Loucy (cell line): ENCODE results near the gene ZNHIT1.

Source experiments
- H2AFZ ChIP-seq: fragments of 200-600 bp; sonication (generic); 2 replicates; pipeline ENCODE4 v1.6.0; 2016; ENCODE audit warnings: antibody characterized with exemption, mild to moderate bottlenecking, low read length, moderate library complexity
- H3F3A ChIP-seq: fragments of 200-600 bp; 2 replicates; pipeline ENCODE4 v1.6.0; 2016; ENCODE audit warnings: antibody characterized with exemption, low read depth, mild to moderate bottlenecking
- H3K27me3 ChIP-seq: fragments of 200-600 bp; sonication (generic); 2 replicates; pipeline ENCODE4 v1.6.1; 2014; ENCODE audit warnings: low read length, mild to moderate bottlenecking; ENCODE audit not compliant: insufficient read depth, poor library complexity, severe bottlenecking
- H3K36me3 ChIP-seq: fragments of 200-600 bp; sonication (generic); 2 replicates; pipeline ENCODE4 v1.6.1; 2016; ENCODE audit warnings: low read length; ENCODE audit not compliant: insufficient read depth
- H3K4me1 ChIP-seq: fragments of 200-600 bp; sonication (generic); 2 replicates; pipeline ENCODE4 v1.5.1; 2014; ENCODE audit warnings: low read length, mild to moderate bottlenecking; ENCODE audit not compliant: insufficient read depth, poor library complexity, severe bottlenecking
- H3K4me2 ChIP-seq: fragments of 200-600 bp; sonication (generic); 2 replicates; pipeline ENCODE4 v1.6.0; 2014; ENCODE audit warnings: antibody characterized with exemption, low read length, low read depth, mild to moderate bottlenecking; ENCODE audit not compliant: poor library complexity, severe bottlenecking
- H3K4me3 ChIP-seq: fragments of 200-600 bp; sonication (generic); 2 replicates; pipeline ENCODE4 v1.5.1; 2014; ENCODE audit warnings: low read length, mild to moderate bottlenecking, mixed read lengths; ENCODE audit not compliant: poor library complexity, severe bottlenecking
- H3K79me2 ChIP-seq: fragments of 200-600 bp; sonication (generic); 2 replicates; pipeline ENCODE4 v1.6.1; 2014; ENCODE audit warnings: low read length; ENCODE audit not compliant: insufficient read depth
- H3K9ac ChIP-seq: fragments of 200-600 bp; sonication (generic); 2 replicates; pipeline ENCODE4 v1.6.0; 2014; ENCODE audit warnings: mild to moderate bottlenecking, low read depth, low read length, moderate library complexity; ENCODE audit not compliant: poor library complexity, severe bottlenecking
- H3K9me2 ChIP-seq: fragments of 200-600 bp; sonication (generic); replicated peaks from 2 replicates; pipeline ENCODE4 v1.6.1; 2016; ENCODE audit warnings: low read depth, low read length, mixed read lengths
- H3K9me3 ChIP-seq: fragments of 200-600 bp; sonication (generic); 2 replicates; pipeline ENCODE4 v1.6.1; 2014; ENCODE audit warnings: mild to moderate bottlenecking, antibody characterized with exemption, low read length, low read depth; ENCODE audit not compliant: insufficient read depth
- H4K20me1 ChIP-seq: fragments of 200-600 bp; sonication (generic); 2 replicates; pipeline ENCODE4 v1.6.0; 2014; ENCODE audit warnings: antibody characterized with exemption, low read length, mild to moderate bottlenecking; ENCODE audit not compliant: insufficient read depth, poor library complexity, severe bottlenecking
- CTCF ChIP-seq: fragments of 200-600 bp; sonication (generic); conservative IDR thresholded peaks from 2 replicates; pipeline ENCODE4 v1.5.1; 2014; ENCODE audit warnings: mild to moderate bottlenecking, antibody characterized with exemption, low read length
- EZH2phosphoT487 ChIP-seq: fragments of 200-600 bp; IDR thresholded peaks from 2 replicates; pipeline ENCODE4 v1.6.1; 2018; ENCODE audit warnings: antibody characterized with exemption, mild to moderate bottlenecking, moderate library complexity, borderline replicate concordance

The ZNHIT1 gene

GRCh38 chr7:101225650-101226049 lies 7.7 kb downstream of the ZNHIT1 start:
- H3F3A ChIP-seq = no peaks in the 10 kb centered on the region
- no peaks in the 10 kb centered on the region for H3K9me3 ChIP-seq
- no peak for TF ChIP-seq CTCF
- TF ChIP-seq EZH2phosphoT487 = no peak
- no peaks in the 10 kb centered on the region for H4K20me1 ChIP-seq
- H3K79me2 ChIP-seq = peaks cover 6% of the 10 kb centered on the region; the same call in 1 of the 2 replicates
- H3K4me2 ChIP-seq = no peak overlapping the region
- no peaks in the 10 kb centered on the region for H3K4me1 ChIP-seq
- no peaks in the 10 kb centered on the region for H3K27me3 ChIP-seq
- no peaks in the 10 kb centered on the region for H3K36me3 ChIP-seq
- no peaks in the 10 kb centered on the region for H3K9me2 ChIP-seq
- H3K9ac ChIP-seq = no peak overlapping the region
- H2AFZ ChIP-seq = no peak overlapping the region
- no peak overlapping the region for H3K4me3 ChIP-seq

- Histone ChIP-seq H3K9ac (no peak overlapping the region), H3F3A (no peaks in the 10 kb centered on the region), H4K20me1 (no peaks in the 10 kb centered on the region), H3K4me1 (no peaks in the 10 kb centered on the region), H2AFZ (no peak overlapping the region), H3K36me3 (no peaks in the 10 kb centered on the region), H3K4me3 (no peak overlapping the region), H3K27me3 (no peaks in the 10 kb centered on the region), H3K9me2 (no peaks in the 10 kb centered on the region), H3K9me3 (no peaks in the 10 kb centered on the region), H3K79me2 (no peaks in the 10 kb centered on the region), H3K4me2 (no peak overlapping the region)
- TF ChIP-seq EZH2phosphoT487 (no peak), CTCF (no peak)
Measured at GRCh38 chr7:101226721-101227120, 8.8 kb downstream of the ZNHIT1 start.

- H3K4me2 ChIP-seq = no peak overlapping the region
Measured at GRCh38 chr7:101231644-101232043, 13.7 kb downstream of the ZNHIT1 start.

More at GRCh38 chr7:101231644-101232043, 13.7 kb downstream of the ZNHIT1 start:
- Histone ChIP-seq H3K36me3 (no peaks in the 10 kb centered on the region), H3K9me2 (no peaks in the 10 kb centered on the region), H4K20me1 (no peaks in the 10 kb centered on the region), H3K4me1 (no peaks in the 10 kb centered on the region), H2AFZ (no peak overlapping the region), H3K79me2 (no peaks in the 10 kb centered on the region), H3F3A (no peaks in the 10 kb centered on the region), H3K4me3 (no peak overlapping the region), H3K27me3 (no peaks in the 10 kb centered on the region), H3K9me3 (no peaks in the 10 kb centered on the region), H3K9ac (no peak overlapping the region)
- TF ChIP-seq CTCF (no peak), EZH2phosphoT487 (no peak)
